Effector memory CD4-positive, alpha-beta T cell (primary cell): ENCODE measurements around the gene WFDC1.

Experiments used
- DNase-seq, 3 donors: peaks; one replicate each; pipeline ENCODE4 v3.0.0-alpha.2; 2020
- H3K27ac ChIP-seq: 2 replicates; pipeline ENCODE4 v1.7.0; 2013; ENCODE audit warnings: mild to moderate bottlenecking, low read length, moderate library complexity; ENCODE audit not compliant: insufficient read depth, poor library complexity, severe bottlenecking
- H3K27me3 ChIP-seq: replicated peaks from 2 replicates; pipeline ENCODE4 v1.7.0; 2013; ENCODE audit warnings: mild to moderate bottlenecking, low read length; ENCODE audit not compliant: insufficient read depth, control insufficient read depth, poor library complexity, severe bottlenecking
- H3K36me3 ChIP-seq: 2 replicates; pipeline ENCODE4 v1.7.0; 2013; ENCODE audit warnings: mild to moderate bottlenecking, low read length, moderate library complexity; ENCODE audit not compliant: control insufficient read depth, insufficient read depth
- H3K4me1 ChIP-seq: 2 replicates; pipeline ENCODE4 v1.7.0; 2013; ENCODE audit warnings: low read length, mild to moderate bottlenecking; ENCODE audit not compliant: control insufficient read depth, insufficient read depth, poor library complexity, severe bottlenecking
- H3K4me3 ChIP-seq: 2 replicates; pipeline ENCODE4 v1.7.0; 2013; ENCODE audit warnings: low read length, low read depth, mild to moderate bottlenecking; ENCODE audit not compliant: insufficient read depth, poor library complexity, severe bottlenecking
- H3K9me3 ChIP-seq: 2 replicates; pipeline ENCODE4 v1.7.0; 2013; ENCODE audit warnings: mild to moderate bottlenecking, low read length, moderate library complexity; ENCODE audit not compliant: control insufficient read depth

WFDC1 gene

GRCh38 chr16:84323606-84324005 lies 28.9 kb downstream of the WFDC1 start:
- no peak overlapping the region for H3K4me3 ChIP-seq
- no peaks in the 10 kb centered on the region for H3K9me3 ChIP-seq
- H3K27ac ChIP-seq, result no peak overlapping the region
- no peak for DNase-seq
- H3K27me3 ChIP-seq, result no peaks in the 10 kb centered on the region
- H3K36me3 ChIP-seq, result no peaks in the 10 kb centered on the region
- no peaks in the 10 kb centered on the region for H3K4me1 ChIP-seq

GRCh38 chr16:84324434-84325262 lies 30.0 kb downstream of the WFDC1 start:
- DNase-seq, result no peak
- no peaks in the 10 kb centered on the region for H3K9me3 ChIP-seq
- no peak overlapping the region for H3K4me3 ChIP-seq
- H3K4me1 ChIP-seq, result no peaks in the 10 kb centered on the region
- H3K36me3 ChIP-seq, result no peaks in the 10 kb centered on the region
- no peak overlapping the region for H3K27ac ChIP-seq
- H3K27me3 ChIP-seq, result no peaks in the 10 kb centered on the region

DNA sequence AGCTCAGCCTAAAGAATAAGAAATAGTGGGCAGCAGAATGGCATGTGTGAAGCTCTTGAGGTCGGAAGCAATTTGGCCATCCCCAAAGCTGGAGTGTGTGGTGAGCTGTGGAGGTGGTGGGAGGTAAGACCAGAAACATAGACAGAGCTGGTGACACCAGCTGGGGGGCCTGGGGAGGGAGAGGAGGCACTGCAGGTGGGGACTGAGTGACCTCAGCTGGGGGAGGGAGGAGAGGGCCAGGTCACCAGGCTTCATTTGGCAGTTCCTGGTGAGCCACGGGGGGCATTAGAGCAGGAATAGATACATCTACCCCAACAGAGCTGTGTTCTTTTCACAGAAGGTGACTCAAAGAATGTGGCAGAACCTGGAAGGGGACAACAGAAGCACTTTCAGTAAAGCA lies 31.9 kb downstream of the WFDC1 start:
- Histone ChIP-seq H3K9me3 (no peaks in the 10 kb centered on the region), H3K27me3 (no peaks in the 10 kb centered on the region), H3K27ac (no peak overlapping the region), H3K36me3 (no peaks in the 10 kb centered on the region), H3K4me1 (no peaks in the 10 kb centered on the region), H3K4me3 (no peak overlapping the region)
- no peak for DNase-seq

- no peaks in the 10 kb centered on the region for H3K36me3 ChIP-seq
- H3K27me3 ChIP-seq, result no peaks in the 10 kb centered on the region
Observed at GRCh38 chr16:84327926-84328505, 33.3 kb downstream of the WFDC1 start.

DNA sequence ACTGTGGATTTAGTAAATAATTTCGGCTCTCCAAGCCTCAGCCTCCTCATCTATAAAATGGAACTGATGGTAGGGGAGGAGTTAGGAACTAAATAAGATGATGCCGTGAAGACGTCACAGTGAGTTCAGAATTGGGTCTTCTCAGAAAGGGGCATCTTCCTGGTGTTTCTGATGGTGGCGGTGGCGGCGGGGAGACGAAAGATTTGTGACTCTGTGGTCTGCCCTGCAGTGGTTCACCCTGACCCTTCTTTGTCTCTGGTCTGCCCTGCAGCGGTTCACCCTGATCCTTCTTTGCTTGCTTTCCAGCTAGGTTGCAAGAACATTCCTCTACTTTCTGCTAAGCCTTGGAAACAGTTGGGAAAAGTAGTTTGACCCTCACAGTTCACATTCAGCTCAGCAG lies 34.3 kb downstream of the WFDC1 start:
- no peak for DNase-seq
- no peaks in the 10 kb centered on the region for H3K9me3 ChIP-seq
- no peak overlapping the region for H3K4me3 ChIP-seq

More at GRCh38 chr16:84327926-84328505, 33.3 kb downstream of the WFDC1 start:
- Histone ChIP-seq H3K27ac (no peak overlapping the region), H3K9me3 (no peaks in the 10 kb centered on the region), H3K4me1 (no peaks in the 10 kb centered on the region), H3K4me3 (no peak overlapping the region)
- no peak for DNase-seq

DNA sequence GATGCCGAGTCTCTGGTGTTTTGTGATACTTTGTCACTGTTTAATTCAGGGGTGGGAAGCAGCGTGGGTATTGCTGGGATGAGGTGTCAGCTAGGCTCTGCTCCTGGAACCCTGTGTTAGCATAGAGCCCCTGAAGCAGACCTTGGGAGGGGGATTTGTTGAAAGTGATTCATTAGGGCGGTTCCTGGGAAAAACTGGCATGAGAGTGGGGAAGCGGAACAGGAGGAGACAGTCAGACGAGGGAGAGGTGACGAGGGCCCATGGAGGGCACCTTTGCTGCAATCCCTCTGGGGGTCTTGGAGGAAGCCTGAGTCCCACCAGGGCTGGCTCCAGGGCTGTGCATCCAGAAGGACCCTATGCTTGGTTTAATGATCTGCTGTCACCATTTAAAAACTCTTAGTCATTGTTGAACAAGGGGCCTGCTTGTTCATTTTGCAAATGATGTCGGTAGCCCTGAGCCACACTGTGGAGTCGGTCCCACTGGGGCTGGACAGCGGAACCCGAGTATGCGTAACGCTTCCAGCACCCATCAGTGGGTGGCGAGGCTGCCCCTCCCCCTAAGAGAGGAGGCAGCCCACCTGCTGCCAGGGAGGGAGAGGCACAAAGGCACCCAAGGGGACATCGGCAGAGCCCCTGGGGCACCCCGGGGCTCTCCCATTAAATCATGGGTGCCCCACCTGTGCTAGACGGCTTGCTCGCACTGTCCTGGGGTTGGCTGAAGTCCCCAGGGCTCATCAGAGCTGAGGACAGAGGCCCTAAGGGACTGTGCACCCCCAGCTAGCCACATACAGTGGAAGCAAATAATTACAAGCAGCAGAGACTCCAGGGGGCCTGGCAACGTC lies 35.4 kb downstream of the WFDC1 start:
- Histone ChIP-seq H3K27ac (no peak overlapping the region), H3K4me1 (no peaks in the 10 kb centered on the region), H3K4me3 (no peak overlapping the region), H3K27me3 (no peaks in the 10 kb centered on the region), H3K9me3 (no peaks in the 10 kb centered on the region), H3K36me3 (no peaks in the 10 kb centered on the region)
- DNase-seq, result no peak

More for the DNA sequence above, 34.3 kb downstream of the WFDC1 start:
- no peaks in the 10 kb centered on the region for H3K4me1 ChIP-seq
- H3K27me3 ChIP-seq, result no peaks in the 10 kb centered on the region
- no peak overlapping the region for H3K27ac ChIP-seq
- H3K36me3 ChIP-seq, result no peaks in the 10 kb centered on the region

- Histone ChIP-seq H3K9me3 (no peaks in the 10 kb centered on the region), H3K4me3 (no peak overlapping the region), H3K4me1 (no peaks in the 10 kb centered on the region), H3K36me3 (no peaks in the 10 kb centered on the region), H3K27me3 (no peaks in the 10 kb centered on the region), H3K27ac (no peak overlapping the region)
- DNase-seq, result no peak
Observed at GRCh38 chr16:84330685-84331050, 36.0 kb downstream of the WFDC1 start.

DNA sequence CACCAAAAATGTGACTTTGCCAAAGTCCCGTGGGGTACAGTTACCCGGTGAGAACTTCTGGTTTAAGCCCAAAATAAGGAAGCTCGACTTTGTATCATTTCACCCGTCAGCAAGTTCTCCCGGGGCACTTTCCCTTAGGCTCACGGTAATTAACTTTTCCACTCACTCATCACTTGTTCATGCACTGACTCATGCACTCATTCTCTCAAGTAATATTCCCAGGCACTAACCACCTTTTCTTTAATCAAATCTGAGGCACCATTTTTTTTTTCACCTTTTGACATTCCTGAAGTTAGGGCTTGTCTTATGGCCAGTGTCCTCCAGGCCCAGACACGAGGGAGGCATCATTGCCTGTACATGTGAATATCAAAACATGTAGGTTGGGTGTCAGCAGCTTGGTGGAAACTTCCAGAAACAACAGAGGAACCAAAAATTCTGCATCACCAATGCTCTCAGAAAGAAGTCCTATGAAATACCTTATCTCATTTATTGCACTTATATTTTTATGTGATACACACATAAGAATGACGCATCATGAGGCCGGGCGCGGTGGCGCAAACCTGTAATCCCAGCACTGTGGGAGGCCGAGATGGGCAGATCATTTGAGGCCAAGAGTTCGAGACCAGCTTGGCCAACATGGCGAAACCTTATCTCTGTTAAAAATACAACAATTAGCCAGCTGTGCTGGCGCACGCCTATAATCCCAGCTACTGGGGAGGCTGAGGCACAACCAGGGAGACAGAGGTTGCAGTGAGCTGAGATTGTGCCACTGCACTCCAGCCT lies 37.5 kb downstream of the WFDC1 start:
- H3K36me3 ChIP-seq, result no peaks in the 10 kb centered on the region
- H3K27ac ChIP-seq, result no peak overlapping the region
- no peaks in the 10 kb centered on the region for H3K27me3 ChIP-seq

GRCh38 chr16:84332975-84333684 lies 38.5 kb downstream of the WFDC1 start:
- Histone ChIP-seq H3K27ac (no peak overlapping the region), H3K4me1 (no peaks in the 10 kb centered on the region), H3K4me3 (no peak overlapping the region), H3K27me3 (no peaks in the 10 kb centered on the region), H3K9me3 (no peaks in the 10 kb centered on the region), H3K36me3 (no peaks in the 10 kb centered on the region)
- no peak for DNase-seq

More for the DNA sequence above, 37.5 kb downstream of the WFDC1 start:
- H3K9me3 ChIP-seq, result no peaks in the 10 kb centered on the region
- no peaks in the 10 kb centered on the region for H3K4me1 ChIP-seq
- DNase-seq, result no peak
- no peak overlapping the region for H3K4me3 ChIP-seq
